ENCODE data around the gene SOWAHA.
"Not testable (repeated sequence)": the region's sequence is repeated elsewhere in the genome, so short reads cannot be mapped to it uniquely, and the experiment has no call there.

SOWAHA gene

DNA sequence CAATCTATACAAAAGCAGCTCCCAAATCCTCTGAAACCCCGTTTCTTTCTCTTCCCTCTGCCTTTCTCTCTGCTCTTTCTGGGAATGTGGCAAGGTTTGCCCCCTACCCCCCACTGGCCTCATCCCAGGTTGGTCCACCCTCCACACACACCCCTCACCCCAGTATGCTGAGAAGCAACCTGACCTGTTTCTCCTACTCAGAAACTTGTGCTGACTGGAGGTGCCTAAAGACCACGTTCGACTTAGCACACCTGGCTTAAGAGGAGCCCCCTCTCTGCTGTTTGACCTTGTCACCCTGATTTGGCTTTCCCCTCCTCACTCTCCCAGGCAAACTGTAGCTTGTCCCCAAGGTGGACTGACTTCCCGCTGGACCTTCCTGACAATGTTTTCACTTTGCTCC is 35.0 kb upstream of the SOWAHA start:
- DNase-seq = no peak

GRCh38 chr5:132778856-132779255 is 34.2 kb upstream of the SOWAHA start:
- no peak for DNase-seq

DNA sequence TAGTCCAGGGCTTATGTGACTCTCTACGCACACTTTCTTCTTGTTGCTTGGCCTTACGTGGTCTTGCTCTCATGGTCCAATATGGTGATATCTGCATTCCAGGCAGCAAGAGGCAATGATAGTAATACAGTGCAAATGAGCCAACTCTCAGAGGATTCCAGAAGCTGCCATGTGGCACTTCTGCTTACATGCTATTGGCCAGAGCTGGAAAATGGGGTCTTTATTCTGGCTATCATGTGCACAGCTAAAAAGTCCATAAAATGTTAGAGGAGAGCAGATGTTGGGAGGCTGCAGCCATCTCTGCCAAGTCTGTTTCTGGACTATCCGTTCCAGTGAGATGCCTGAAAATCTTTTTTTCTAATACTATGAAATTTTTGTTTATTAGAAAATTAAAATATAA is 33.1 kb upstream of the SOWAHA start:
- no peak for DNase-seq

DNA sequence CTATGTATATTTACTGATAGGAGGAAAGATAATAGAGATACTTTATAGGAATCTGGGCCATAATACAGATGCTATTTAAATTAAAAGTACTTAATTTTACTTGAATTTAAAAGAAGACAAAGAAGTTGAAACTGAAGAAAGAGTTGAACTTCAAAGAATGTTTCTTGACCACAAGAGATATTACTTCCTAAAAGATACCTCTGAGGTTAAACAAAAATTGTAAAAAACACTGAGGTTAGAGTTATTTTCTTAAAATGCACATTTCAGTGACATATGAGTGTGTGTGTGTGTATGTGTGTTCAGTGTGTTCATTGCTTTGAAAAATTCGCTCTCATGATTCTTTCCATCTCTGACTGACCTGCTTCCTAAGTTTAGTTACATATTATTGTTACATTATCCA is 32.5 kb upstream of the SOWAHA start:
- DNase-seq = no peak

- DNase-seq = no peak
Observed at GRCh38 chr5:132781029-132781428, 32.1 kb upstream of the SOWAHA start.

DNA sequence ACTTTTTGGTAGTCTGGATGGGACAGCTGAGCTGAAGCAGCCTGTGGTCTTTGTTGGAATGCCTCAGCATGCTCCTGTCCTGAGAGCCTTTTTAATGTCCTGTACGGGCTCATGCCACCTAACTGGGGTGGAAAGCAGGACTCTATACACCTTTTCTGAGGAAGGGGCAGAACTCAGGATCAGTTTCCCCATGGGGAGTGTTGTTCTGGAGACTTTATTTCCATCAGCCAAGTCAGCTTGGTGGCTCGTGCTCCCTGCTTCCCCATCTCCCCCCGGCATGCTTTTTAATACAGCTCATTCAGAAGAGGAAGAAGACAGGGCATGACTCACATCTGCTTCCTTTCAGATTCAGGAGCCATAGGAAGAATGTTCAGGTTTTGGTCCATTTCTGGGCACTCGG is 31.0 kb upstream of the SOWAHA start:
- no peak for DNase-seq

- no peak for DNase-seq
Observed at GRCh38 chr5:132785365-132785764, 27.7 kb upstream of the SOWAHA start.

DNA sequence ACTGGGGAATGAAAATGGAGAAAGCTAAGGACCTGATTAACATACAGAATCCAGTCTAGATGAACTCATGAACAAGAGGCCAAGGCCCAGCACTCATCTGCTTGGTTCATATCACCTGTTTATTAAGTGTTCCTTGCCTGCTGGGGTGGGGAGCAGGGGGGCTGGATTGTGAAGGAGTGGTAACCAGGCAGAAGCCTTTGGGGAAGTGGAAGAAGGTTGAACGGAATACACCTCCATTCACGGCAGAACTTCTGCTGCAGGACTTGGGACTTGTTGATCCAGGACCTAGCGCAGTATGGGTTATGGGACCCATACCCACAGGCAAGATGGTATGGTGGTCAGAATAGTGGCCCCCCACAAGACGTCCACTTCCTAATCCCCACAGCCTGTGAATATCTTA is 27.2 kb upstream of the SOWAHA start:
- no peak for DNase-seq

DNA sequence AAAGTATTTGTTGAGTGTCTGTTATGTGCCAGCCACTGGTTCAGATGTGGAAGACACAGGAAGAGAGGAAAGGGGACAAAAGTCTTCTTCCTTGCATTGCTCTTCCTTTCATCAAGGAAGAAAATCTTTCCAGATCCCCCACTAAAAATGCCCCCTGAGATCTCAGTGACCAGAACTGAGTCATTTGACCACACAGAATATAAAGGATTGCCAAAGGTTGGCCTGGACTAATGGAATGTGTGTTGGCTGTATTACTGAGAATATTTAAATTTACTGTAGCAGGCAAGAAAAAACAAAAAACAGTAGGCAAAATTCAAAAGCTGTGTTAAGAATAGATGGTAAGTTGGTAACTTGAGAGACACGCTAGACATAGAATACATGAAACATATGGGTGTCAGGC is 26.0 kb upstream of the SOWAHA start:
- DNase-seq = no peak

DNA sequence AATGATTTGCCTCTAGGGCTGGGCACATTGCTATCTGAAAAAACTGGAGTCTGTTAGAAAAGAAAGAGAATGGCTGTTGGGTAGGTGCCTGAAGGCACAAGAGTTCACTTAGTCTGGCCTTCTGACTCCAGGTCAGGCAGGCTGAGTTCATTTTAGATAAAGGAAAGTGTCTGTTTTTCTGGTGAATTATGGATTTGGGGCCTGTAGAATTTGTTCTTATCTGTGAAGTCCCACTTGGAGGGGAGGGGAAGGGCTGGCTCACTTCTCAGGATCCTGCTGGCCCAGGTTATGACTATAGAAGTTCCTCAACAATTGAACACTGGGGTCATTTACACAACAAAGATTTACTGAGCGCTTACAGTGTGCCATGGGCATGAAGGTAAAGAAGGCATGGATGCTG is 24.6 kb upstream of the SOWAHA start:
- DNase-seq = no peak

- DNase-seq = no peak
Observed at GRCh38 chr5:132788990-132789886, 23.9 kb upstream of the SOWAHA start.

DNA sequence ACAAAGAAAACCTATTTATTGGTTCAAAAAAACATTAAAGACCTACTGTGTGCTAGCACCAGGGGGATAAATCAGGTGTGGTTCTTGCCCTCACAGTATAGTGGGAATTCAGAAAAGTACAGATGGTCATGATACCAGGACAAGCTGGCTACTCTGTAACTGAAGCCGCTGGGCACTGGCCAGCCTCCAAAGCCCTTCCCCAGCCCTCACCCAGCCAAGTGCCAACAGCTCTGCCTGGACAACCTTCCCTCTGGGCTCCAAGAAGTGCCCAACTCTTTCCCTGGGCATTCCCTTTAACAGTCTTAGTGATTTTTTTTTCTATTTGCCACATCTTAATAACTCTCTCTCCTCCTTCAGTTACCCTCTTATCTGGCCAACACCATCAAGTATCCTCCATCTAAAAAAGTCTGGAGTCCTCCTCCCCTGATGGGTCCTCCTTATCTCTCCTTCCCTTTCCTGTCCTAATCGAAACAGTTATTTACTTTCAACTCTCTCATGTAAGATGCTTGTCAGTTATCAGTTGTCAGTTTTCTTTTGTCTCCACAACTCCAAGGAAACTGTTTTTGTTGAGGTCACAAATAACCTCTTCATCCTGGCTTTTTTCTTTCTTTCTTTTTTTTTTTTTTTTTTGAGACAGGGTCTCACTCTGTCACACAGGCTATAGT is 22.8 kb upstream of the SOWAHA start:
- DNase-seq = no peak

DNA sequence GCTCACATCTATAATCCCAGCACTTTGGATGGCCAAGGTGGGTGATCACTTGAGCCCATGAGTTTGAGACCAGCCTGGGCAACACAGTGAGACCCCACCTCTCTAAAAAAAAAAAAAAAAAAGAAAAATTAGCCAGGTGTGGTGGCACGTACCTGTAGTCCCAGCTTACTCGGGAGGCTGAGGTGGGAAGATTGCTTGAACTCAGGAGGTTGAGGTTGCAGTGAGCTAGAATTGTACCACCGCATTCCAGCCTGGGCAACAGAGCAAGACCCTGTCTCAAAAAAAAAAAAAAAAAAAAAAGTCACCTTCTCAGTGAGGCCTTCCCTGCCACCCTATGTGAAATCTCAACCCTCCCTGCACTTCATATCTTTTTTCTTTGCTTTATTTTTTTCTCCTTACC is 22.1 kb upstream of the SOWAHA start:
- DNase-seq = no peak

DNA sequence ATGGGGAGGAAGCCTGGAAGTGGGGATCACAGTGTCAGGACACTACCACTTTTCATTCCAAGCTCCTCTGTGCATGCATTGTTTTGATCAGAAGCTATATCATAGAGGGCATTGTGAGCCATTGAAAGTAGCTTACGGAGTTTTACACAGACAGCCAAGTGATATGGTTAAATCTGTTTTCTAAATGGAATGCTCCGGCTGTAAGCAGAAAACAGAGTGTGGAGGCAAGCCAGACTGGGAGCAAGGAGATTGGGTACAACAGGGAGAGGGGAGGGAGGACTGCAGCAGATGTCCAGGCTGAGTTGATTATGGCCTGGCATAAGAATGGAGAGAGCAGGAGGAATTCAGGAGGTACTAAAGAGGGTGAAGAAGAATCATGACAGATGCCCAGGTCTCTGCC is 15.5 kb upstream of the SOWAHA start:
- DNase-seq = no peak

GRCh38 chr5:132799392-132799791 is 13.7 kb upstream of the SOWAHA start:
- no peak for DNase-seq

DNA sequence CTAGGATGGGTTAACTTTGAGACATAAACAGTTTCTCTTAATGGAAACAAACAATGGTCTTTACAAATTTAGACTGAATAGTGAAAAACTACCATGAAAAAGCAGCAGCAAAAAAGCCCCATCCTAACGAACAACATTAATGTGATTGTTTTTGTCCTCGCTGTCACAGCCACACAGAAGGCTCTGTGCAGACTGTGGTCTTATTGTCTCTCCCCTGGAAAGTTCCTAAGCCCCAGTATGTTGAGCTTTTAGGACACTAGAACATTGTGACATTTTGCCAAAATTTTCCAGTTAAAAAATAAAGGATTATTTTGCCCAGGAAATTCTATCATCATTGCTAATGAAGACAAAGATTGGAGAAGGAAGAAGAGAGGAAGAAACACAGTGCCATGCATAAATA is 12.6 kb upstream of the SOWAHA start:
- no peak for DNase-seq

DNA sequence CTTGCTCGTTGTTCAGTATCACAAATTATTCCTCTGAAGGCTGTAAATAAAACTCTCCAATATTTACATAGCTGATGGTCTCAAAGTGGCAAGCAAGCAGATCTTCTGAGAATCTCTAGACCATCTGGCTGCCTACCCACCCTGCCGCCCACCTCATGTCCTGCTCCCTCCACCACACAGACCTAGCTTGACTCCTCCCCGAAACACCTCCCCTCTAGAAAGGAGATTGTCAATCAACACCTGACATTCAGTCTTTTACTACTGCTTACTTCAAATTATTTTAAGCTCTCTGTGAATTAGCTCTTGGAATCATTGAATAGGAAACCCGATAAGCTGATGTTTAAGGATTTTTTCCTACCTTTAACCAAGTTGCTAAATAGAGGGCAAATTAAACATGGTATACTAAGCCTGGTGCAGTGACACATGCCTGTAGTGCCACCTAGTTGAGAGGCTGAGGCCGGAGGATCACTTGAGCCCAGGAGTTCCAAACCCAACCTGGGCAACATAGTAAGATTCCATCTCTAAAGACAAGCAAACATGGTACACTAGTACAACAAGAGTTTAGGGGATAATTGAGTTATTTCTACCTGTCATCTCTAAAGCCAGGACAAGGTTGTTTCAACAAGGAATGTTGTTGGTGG is 10.9 kb upstream of the SOWAHA start:
- no peak for DNase-seq

DNA sequence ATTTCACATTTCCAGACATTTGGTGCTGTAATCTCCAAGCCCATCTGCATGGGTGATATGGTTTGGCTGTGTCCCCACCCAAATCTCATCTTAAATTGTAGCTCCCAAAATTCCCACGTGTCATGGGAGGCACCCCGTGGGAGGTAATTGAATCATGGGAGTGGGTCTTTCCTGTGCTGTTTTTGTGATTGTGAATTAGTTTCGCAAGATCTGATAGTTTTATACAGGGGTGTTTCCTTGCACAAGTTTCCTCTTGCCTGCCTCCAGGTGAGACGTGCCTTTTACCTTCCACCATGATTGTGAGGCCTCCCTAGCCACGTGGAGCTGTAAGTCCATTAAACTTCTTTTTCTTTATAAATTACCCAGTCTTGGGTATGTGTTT is 10.4 kb upstream of the SOWAHA start:
- DNase-seq = not testable (repeated sequence)

- not testable (repeated sequence) for DNase-seq
Observed at GRCh38 chr5:132804219-132804618, 8.9 kb upstream of the SOWAHA start.

- not testable (repeated sequence) for DNase-seq
Observed at GRCh38 chr5:132805872-132806271, 7.2 kb upstream of the SOWAHA start.

GRCh38 chr5:132806804-132807162 is 6.3 kb upstream of the SOWAHA start:
- DNase-seq = not testable (repeated sequence)

- no peak for DNase-seq
Observed at GRCh38 chr5:132807163-132807838, 5.8 kb upstream of the SOWAHA start.

DNA sequence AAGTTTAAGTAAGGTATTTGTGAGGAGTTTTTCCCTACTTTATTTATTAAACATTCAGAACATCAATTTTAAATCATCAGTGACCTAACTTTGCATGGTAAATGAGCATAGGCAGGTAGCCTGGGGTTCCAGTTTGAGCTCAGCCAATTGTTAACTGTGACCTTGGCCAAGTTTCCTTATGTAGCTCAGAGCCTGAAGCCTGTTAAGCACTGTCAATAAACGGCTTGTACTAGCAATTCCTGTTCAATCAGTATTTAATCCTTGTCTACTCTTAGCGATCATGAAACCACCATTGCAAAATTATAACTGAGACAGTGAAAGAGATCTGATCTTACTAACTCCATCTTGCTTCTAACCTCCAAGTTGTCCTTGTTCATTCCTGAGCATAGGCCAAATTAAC is 4.7 kb upstream of the SOWAHA start:
- DNase-seq = no peak

DNA sequence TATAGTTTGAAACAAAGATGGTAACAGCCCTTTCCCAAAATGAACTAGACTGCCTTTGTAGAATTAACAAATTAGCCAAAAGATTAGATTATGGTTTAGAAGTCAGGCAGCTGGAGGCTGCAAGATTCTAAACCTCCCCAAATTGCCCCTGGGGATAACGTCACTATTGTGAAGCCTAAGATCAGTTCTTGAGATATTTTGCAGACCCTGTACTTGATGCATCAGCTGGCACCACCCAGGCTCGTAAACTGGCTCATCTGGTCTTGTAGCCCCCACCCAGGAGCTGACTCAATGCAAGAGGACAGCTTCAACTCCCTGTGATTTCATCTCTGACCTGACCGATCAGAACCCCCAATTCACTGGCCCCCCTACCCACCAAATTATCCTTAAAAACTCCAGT is 4.2 kb upstream of the SOWAHA start:
- no peak for DNase-seq
